AG09309 (cell line): Measurements from ENCODE around the gene UQCR10.

Experiments used
- DNase-seq: peaks from one replicate; pipeline ENCODE4 v3.0.0-alpha.2; 2010; ENCODE audit warnings: low read depth
- H3K4me3 ChIP-seq: 2 replicates; pipeline ENCODE4 v1.5.1; 2011; ENCODE audit warnings: mild to moderate bottlenecking, low read depth, low read length, moderate library complexity; ENCODE audit not compliant: control insufficient read depth
- TF ChIP-seq, protein P1 (sequence below): IDR thresholded peaks from 2 replicates; pipeline ENCODE4 v1.5.1; 2011; ENCODE audit warnings: mild to moderate bottlenecking, low read depth, low read length, inconsistent platforms; ENCODE audit not compliant: insufficient read depth, control insufficient read depth; ENCODE audit errors: missing control alignments

Gene UQCR10

GRCh38 chr22:29798318-29798717, 31.1 kb downstream of the UQCR10 start:
- no peak for DNase-seq
- H3K4me3 ChIP-seq, result no peak overlapping the region
- TF ChIP-seq, protein P1, sequence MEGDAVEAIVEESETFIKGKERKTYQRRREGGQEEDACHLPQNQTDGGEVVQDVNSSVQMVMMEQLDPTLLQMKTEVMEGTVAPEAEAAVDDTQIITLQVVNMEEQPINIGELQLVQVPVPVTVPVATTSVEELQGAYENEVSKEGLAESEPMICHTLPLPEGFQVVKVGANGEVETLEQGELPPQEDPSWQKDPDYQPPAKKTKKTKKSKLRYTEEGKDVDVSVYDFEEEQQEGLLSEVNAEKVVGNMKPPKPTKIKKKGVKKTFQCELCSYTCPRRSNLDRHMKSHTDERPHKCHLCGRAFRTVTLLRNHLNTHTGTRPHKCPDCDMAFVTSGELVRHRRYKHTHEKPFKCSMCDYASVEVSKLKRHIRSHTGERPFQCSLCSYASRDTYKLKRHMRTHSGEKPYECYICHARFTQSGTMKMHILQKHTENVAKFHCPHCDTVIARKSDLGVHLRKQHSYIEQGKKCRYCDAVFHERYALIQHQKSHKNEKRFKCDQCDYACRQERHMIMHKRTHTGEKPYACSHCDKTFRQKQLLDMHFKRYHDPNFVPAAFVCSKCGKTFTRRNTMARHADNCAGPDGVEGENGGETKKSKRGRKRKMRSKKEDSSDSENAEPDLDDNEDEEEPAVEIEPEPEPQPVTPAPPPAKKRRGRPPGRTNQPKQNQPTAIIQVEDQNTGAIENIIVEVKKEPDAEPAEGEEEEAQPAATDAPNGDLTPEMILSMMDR, result no peak

- no peak overlapping the region; the same call in 1 of the 2 replicates for H3K4me3 ChIP-seq
- no peak for DNase-seq
- TF ChIP-seq, protein P1, result no peak
Observed at GRCh38 chr22:29798801-29799200, 31.6 kb downstream of the UQCR10 start.

DNA sequence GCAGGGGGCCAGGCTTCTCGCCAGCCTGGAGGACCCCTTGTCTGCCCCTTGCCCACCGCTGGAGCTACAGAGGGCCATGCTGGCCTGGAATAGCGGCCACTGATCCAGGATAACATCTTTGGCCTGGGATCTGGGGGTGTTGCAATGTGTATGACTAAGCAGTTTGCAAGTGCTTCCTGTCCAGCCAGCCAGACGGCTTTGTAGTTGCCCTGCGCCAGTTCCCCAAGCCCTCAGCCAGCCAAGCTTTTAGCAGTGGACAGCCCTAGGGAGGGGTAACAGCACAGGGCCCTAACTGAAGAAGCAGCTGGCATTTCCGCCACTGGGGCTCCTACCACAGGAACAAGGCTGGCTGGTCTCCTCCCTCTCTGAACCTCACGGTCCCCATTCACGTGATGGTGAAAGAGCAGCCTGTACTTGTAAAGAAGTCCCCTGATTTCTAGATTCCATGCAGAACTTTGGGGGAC, 32.1 kb downstream of the UQCR10 start:
- peak; percentile 94 for DNase-seq
- TF ChIP-seq, protein P1, result peak; percentile 44
- H3K4me3 ChIP-seq, result no peak overlapping the region; the same call in 1 of the 2 replicates

DNA sequence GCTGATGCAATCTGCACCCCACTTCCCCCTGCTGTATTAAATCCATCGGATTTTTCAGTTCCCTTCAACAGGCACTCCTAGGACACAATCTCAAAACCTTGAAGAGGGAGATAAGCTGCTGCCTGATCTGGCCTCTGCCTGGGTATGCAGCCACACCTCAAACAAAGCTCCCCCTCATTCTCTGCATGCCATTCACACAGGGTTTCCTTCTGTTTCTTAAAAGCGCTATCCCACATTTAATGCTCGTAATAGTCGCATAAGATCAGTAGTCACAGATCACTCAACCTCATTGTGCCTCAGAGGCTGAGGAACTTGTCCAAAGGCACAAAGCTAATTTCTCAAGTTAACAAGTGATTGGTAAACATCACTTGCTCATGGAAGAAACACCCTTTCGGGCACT, 34.0 kb downstream of the UQCR10 start:
- TF ChIP-seq, protein P1, result no peak
- DNase-seq, result no peak
- H3K4me3 ChIP-seq, result no peak overlapping the region

DNA sequence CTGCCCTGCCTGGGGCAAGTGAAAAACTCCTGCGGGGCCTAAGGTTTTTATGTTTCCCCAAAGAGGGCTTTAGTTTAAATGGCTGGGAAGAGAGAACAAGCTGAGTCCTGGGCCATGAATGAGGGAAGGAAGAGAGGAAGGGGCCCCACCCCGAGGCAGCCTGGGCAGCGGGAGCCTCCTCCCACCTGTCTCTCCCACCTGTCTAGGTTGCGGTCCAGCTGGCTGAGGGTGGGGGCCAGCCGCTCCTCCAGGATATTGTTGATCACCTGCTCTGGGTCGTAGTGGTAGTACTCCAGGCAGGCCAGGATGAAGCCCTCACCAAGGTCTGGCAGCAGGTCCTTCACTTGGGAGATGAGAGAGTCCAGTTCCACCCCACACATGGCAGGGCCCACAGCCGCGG, 34.6 kb downstream of the UQCR10 start:
- no peak overlapping the region for H3K4me3 ChIP-seq
- TF ChIP-seq, protein P1, result no peak
- no peak for DNase-seq

GRCh38 chr22:29803190-29803589, 36.0 kb downstream of the UQCR10 start:
- DNase-seq, result no peak
- no peak overlapping the region for H3K4me3 ChIP-seq
- TF ChIP-seq, protein P1, result no peak

GRCh38 chr22:29804985-29805384, 37.8 kb downstream of the UQCR10 start:
- TF ChIP-seq, protein P1, result no peak
- DNase-seq, result no peak
- H3K4me3 ChIP-seq, result no peak overlapping the region
